Skeletal muscle tissue (tissue), 4 donors: ENCODE results near the gene FASN. TPM values are rescaled to one million over a fixed set of nuclear protein-coding genes. Genes with fewer than 3 reads are reported as not detected.

ENCODE experiments used
- H3K27ac ChIP-seq: one replicate; pipeline ENCODE4 v1.7.0; 2013; ENCODE audit warnings: mild to moderate bottlenecking, low read depth, low read length, inconsistent platforms
- H3K27me3 ChIP-seq, 3 donors: one replicate each; pipeline ENCODE4 v1.7.0; 2013; ENCODE audit warnings: low read length in 3 of 3; ENCODE audit not compliant: control insufficient read depth in 3 of 3, insufficient read depth in 3 of 3
- H3K36me3 ChIP-seq, 3 donors: one replicate each; pipeline ENCODE4 v1.7.0; 2013; ENCODE audit warnings: low read length in 3 of 3; ENCODE audit not compliant: control insufficient read depth in 3 of 3, insufficient read depth in 3 of 3
- H3K4me1 ChIP-seq, 3 donors: one replicate each; pipeline ENCODE4 v1.7.0; 2013; ENCODE audit warnings: low read length in 3 of 3, mild to moderate bottlenecking in 3 of 3; ENCODE audit not compliant: control insufficient read depth in 3 of 3, insufficient read depth in 3 of 3
- H3K4me3 ChIP-seq, 3 donors: one replicate each; pipeline ENCODE4 v1.7.0; 2013; ENCODE audit warnings: low read length in 3 of 3
- H3K9ac ChIP-seq, 3 donors: one replicate each; pipeline ENCODE4 v1.7.0; 2013; ENCODE audit warnings: low read length in 3 of 3, mild to moderate bottlenecking in 3 of 3, moderate library complexity in 2 of 3, low read depth in 1 of 3
- H3K9me3 ChIP-seq, 3 donors: one replicate each; pipeline ENCODE4 v1.7.0; 2013; ENCODE audit warnings: low read length in 3 of 3; ENCODE audit not compliant: control insufficient read depth in 3 of 3
- total RNA-seq: library from RNA; depleted of rRNA; stranded (reverse); fragments of >200 nt; gene quantifications from one replicate; pipeline ENCODE4 v1.2.3, GENCODE V29; 2014
- donor health status: Osteomylitis.

FASN gene
- total RNA-seq, 1 donor from 2014 or later: 26.1 TPM

DNA sequence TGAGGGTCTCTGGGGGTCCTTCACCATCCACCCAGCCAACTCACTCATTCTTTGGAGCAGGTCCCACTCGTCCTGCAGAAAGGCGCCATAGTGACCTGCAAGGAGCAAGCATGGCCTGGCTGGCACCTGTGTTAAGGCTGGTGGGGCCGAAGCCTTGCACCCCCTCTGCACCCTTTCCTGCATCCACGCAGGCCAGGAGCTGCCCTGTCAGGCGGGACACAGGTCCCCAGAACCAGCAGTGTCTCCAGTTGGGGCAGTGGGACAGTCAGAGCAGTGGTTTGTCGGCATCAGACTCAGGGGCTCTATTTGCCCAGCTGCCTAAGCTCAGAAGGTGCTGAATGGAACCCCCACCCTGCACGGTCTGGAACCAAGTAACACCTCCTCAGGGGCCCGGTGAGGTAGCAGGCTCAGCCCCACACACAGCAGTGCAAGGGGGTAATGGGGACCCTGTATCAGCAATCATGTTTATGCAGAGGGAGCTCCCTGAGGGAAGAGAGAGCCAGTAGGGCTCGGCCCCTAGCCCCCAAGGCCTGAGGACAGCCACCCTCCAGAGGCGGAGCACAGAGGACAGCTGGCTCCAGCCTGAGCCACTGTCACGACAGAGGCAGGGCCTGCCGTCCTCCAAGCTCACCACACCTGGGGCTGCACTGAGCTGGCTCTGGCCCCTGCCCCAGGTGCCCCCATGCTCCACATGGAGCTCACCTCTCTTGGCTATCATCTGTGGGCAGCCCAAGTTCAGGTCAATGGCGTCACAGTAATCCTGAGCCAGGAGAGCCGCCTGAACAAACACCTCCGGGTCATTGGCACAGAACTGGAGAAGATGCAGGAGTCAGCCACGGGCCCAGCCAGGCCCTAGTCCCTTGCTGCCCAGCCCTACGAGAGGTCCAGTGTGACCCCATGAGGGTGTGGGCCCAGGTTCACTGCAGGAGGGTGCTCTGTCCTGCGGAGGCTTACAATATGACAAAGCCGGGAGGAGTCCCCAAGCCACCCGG lies 34.3 kb downstream of the FASN start:
- H3K4me3 ChIP-seq: peak overlapping the region in 1 of 3 donors; percentile 91
- H3K9ac ChIP-seq: peak overlapping the region in 1 of 3 donors; percentile 96
- no peaks in the 10 kb centered on the region for H3K27me3 ChIP-seq
- peaks cover 21 to 30% (median 25%) of the 10 kb centered on the region in 3 donors for H3K4me1 ChIP-seq
- no peak overlapping the region for H3K27ac ChIP-seq
- peaks cover 40 to 46% (median 42%) of the 10 kb centered on the region in 3 donors for H3K36me3 ChIP-seq
- H3K9me3 ChIP-seq: no peaks in the 10 kb centered on the region

DNA sequence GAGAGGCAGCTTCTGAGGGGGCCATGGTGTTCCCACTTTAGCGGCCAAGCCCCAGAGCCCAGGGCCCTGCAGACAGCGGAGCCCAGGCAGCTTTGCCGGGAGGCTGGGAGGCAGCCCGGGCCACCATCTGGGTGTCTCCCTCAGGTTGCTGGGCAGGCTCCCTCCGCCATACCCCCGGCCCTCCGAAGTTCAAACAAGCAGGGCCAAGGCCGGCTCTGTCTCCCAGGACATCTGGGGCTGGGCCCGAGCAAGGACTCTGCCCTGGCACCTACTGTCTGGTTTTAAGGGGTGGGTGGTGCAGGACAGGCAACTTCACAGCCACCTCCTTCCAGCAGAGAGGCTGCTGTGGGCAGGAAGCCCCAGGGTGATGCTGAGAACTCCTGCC lies 35.1 kb downstream of the FASN start:
- Histone ChIP-seq H3K4me1 (peaks cover 21 to 30% (median 25%) of the 10 kb centered on the region in 3 donors), H3K9ac (no peak overlapping the region), H3K9me3 (no peaks in the 10 kb centered on the region), H3K27ac (no peak overlapping the region), H3K36me3 (peaks cover 40 to 48% (median 44%) of the 10 kb centered on the region in 3 donors), H3K27me3 (no peaks in the 10 kb centered on the region), H3K4me3 (no peak overlapping the region)

DNA sequence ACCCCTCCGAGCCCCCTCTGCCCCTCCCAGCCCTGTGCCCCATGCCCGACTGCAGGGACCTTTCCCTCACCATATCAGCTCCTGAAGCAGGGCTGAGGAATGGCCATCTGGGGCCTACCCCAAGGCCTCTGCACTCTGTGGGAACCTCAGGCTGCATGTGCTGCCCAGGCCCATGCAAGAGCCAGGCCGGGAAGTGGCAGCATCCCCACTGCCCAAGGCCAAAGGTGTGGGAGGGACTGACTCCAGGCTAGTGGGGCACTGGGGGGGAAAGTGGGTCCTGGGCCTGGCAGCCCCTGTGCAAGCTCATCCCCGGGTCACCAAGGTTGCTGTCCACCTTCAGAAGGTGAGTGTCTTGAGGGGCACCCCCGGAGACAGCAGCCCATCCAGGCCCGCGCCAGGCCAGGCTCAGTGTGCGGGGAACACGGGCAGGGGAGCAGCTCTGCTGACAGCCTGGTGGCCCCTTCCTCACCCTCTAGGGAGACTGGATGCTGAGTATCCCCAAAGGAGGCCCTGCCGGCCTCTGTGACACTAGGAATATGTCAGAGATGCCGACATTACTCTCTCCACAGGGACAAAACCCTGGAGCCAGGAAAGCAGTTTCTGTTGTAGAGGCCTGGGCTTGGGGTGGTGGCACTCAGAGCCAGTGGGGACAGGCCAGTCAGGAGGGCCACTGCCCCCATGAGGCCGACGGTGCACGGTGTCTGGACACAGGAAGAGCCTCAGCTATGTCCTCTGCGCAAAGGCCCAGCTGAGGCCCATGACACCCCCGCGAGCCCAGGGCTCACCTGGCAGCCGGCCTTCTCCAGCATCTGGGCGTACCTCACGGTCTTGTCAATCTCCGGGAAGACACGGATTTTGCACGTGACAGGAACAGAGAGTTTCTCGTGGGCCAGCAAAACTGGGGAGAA lies 35.7 kb downstream of the FASN start:
- Histone ChIP-seq H3K9me3 (no peaks in the 10 kb centered on the region), H3K36me3 (peaks cover 46 to 53% (median 47%) of the 10 kb centered on the region in 3 donors), H3K27ac (no peak overlapping the region), H3K9ac (no peak overlapping the region), H3K27me3 (no peaks in the 10 kb centered on the region), H3K4me3 (no peak overlapping the region), H3K4me1 (peaks cover 21 to 30% (median 25%) of the 10 kb centered on the region in 3 donors)

DNA sequence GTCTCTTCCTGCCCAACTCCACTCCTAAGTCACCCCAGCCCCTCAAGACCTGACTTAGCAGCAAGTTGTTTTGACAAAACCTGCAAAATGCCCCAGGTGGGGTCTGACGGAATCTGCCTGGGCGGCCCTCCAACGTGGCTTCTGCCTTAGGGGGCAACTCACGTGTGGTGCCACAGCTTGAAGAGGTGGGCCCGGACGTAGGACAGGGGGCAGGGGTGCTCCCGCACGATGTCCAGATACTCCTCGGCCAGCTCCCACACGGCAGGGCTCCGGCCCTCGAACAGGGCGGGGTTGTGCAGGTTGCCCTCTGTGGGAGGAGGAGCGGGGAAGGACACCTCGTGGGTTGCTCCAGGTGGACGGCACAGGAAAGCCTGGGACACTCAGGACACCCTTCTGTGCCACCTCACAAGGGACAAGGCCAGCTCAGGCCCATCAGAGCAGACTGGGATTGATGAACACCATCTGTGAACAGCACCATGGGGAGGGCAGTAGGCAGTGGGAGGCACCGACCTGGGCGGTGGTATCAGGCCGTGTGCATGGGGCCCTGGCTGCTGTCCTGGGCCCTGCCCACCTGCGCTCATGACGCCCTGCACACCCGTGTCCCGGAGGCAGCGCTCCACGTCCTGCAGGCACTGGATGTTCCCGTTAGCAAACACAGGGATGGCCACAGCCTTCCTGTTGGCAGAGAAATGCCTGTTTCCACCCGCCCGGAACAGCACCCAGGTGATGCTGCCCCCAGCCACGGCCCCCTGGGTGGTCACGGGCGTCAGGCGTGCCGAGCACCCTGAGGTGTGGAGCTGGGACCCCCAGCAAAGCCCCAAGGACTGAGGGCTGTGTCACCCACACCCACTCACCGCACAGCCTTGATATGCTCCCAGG lies 36.8 kb downstream of the FASN start:
- peaks cover 54 to 64% (median 56%) of the 10 kb centered on the region in 3 donors for H3K36me3 ChIP-seq
- no peak overlapping the region for H3K27ac ChIP-seq
- no peaks in the 10 kb centered on the region for H3K27me3 ChIP-seq
- H3K4me1 ChIP-seq: peaks cover 19 to 28% (median 25%) of the 10 kb centered on the region in 3 donors
- no peak overlapping the region for H3K9ac ChIP-seq
- H3K4me3 ChIP-seq: no peak overlapping the region
- no peaks in the 10 kb centered on the region for H3K9me3 ChIP-seq

DNA sequence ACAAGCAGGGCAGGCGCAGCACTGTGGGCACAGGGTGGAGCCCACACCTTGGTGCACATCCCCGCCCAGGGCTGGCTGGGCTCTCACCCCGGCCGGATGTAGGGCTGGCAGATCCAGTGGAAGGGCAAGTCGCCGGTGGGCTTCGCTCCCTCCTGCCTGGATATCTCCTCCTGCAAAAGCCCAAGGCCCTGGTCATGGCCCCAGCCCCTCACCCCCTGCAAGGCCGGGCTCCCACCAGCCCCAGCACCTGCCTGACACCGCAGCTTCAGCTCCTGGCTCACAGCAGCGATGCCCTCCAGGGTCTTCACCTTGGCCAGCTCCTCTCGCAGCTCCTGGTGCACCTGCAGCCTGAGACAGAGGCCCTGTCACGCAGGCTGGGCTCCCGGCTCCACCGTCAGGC lies 37.4 kb downstream of the FASN start:
- peaks cover 60 to 70% (median 63%) of the 10 kb centered on the region in 3 donors for H3K36me3 ChIP-seq
- H3K4me1 ChIP-seq: peaks cover 15 to 22% (median 22%) of the 10 kb centered on the region in 3 donors
- no peak overlapping the region for H3K27ac ChIP-seq
- H3K4me3 ChIP-seq: no peak overlapping the region
- no peaks in the 10 kb centered on the region for H3K27me3 ChIP-seq
- H3K9me3 ChIP-seq: no peaks in the 10 kb centered on the region
- no peak overlapping the region for H3K9ac ChIP-seq

DNA sequence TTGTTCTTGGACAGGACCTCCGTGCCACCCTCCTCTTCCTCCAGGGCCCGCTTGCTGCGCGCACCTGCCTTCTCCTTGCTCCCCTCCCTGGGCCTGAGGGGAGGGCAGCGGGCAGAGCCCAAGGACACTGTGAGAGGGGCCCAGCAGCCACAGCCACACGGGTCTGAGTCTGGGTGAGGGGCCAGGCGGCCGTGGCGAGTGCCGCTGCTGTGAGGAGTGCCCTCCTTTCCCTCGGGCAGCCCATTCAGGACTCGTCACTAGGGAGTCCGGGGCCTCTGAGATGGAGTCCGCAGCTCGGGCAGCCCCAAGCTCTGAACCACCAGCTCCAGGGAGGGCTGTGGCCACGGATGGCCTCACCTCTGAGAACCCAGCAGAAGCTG lies 38.0 kb downstream of the FASN start:
- Histone ChIP-seq H3K36me3 (peaks cover 65 to 75% (median 69%) of the 10 kb centered on the region in 3 donors), H3K27me3 (no peaks in the 10 kb centered on the region), H3K4me1 (peaks cover 15 to 19% (median 19%) of the 10 kb centered on the region in 3 donors), H3K4me3 (no peak overlapping the region), H3K27ac (no peak overlapping the region), H3K9ac (no peak overlapping the region), H3K9me3 (no peaks in the 10 kb centered on the region)

DNA sequence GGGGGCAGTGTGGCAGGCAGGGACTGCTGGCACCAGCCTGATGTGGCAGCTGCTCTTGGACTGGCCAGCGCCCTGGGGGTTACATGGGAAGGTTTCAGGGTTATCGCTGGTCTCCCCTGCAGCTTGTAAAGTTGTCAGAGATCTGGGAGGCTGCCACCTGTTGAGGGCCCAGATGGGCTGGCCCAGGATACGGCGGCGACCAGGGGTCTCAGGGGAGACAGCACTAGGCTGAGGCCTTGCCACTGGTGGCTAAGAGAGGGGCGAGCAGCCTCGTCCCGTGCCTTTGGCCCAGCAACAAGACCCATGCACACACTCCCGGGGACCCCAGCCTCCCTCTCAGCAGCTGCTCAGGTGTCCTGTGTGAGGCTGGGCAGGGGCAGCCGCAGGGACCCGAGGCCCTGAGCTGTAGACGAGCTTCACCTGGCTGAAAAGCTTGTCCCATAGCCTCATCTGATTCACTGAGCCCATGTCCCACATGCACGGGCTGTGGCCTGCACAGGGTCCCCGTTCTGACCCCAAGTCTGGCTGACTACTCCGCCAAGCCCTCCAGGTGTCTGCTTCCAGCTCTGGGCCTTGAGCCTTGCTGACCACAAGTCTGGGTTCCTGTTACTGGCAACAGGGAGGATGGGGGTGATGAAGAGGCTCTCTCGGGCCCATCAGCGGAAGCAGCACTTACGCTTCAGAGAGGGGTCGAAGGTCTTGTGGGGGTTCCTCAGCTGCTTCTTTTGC lies 38.6 kb downstream of the FASN start:
- H3K36me3 ChIP-seq: peaks cover 70 to 79% (median 75%) of the 10 kb centered on the region in 3 donors
- H3K27ac ChIP-seq: no peak overlapping the region
- no peak overlapping the region for H3K4me3 ChIP-seq
- H3K4me1 ChIP-seq: peaks cover 9 to 14% (median 14%) of the 10 kb centered on the region in 3 donors
- no peaks in the 10 kb centered on the region for H3K9me3 ChIP-seq
- no peaks in the 10 kb centered on the region for H3K27me3 ChIP-seq
- no peak overlapping the region for H3K9ac ChIP-seq

DNA sequence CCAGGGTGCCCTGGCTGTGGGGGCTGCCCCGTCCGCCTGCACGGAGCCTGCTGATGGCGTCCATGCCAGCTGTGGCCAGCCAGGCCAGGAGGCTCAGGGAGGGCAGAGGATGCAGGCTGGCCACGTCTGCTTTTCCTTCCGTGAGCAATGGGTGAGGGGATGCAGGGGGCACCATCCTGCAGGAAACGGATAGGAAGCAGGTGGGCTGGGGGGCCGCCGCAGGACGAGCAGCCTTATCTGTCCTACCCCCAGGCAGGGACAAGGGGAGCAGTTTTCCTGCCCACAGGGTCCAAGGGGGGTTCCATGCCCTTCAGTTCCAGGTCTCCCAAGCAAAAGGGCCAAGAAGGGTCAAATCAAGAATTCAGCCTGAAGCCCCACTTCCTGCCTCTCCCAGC lies 39.2 kb downstream of the FASN start:
- Histone ChIP-seq H3K4me1 (peaks cover 5 to 10% (median 9%) of the 10 kb centered on the region in 3 donors), H3K36me3 (peaks cover 73 to 81% (median 78%) of the 10 kb centered on the region in 3 donors), H3K4me3 (no peak overlapping the region), H3K27me3 (no peaks in the 10 kb centered on the region), H3K9me3 (no peaks in the 10 kb centered on the region), H3K9ac (no peak overlapping the region), H3K27ac (no peak overlapping the region)
